Activated gamma-delta T cell (primary cell): ENCODE results near the gene MAPKAP1.

Experiments
- DNase-seq: peaks from one replicate; lab custom pipeline; 2025; lab: John Stamatoyannopoulos, UW

Gene MAPKAP1

DNA sequence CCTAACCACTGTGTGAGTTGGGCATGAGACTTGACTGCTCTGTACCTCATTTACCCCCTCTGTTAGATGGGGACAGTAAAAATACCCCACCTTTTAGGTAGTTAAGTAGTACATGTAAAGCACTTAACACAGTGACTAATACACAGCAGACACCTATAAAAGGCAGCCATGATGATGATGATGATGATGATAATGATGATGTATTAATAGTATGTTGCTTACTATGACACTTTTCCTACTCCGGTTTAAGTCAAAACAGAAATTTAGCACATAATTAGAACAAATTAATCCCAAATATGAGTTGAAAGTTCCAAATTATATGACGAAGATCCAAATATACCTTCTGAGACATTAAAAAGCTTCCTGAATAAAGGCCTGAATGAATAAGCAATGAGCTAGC is 223.3 kb downstream of the MAPKAP1 start:
- DNase-seq: no peak

DNA sequence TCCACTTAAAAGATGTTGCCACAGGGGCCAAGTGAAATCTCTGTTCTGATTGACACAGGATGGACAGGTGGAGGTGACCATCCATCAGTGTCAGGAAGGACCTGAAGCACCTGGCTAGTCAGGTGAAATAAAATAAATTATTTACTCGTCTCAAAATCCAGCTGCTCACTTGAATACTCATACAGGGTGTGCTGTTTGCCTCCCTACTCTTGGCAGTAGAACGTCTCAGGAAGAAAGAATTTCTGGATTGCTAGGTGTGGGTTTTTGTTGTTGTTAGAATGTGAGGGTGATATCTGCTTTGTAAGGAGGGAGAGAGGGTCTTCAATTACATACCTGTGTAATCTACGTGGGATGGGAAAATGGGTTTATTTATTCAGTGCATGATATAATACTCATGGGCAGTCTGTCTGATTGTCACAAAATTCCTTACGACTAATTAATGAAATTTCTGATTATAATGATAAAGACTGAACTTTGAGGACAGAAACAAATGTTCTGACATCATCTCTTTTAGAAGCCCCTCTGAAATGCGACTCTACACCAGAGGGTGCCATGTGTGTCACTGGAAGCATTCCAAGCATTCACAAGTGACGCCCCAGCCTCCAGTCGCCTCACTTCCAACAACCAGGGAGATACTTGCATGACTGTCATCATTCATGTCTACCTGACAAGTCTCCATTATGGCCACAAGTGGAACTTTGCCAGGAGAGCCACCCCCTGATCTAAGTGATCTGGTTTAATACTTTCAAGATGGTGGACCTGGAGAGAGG is 227.0 kb downstream of the MAPKAP1 start:
- no peak for DNase-seq

DNA sequence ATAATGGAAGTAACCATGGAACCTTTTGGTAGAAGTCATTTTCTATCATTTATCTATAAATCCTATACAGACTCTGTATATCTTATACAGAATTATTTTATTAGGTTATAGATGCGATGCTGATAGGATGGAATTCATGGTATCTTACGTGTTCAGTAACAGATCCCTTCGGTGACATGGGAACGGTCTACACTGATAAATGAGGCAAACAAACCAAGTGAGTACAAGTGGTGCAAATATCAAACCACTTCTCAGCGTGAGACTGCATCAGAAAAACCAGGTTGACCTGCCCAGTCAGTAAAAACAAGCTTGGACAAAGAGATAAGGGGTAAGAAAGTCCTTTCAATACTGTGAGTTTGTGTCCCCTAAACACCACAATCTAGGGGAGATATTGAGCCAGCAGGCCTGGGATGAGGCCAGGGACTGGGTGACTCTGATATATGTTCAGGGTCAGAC is 229.9 kb downstream of the MAPKAP1 start:
- no peak for DNase-seq

DNA sequence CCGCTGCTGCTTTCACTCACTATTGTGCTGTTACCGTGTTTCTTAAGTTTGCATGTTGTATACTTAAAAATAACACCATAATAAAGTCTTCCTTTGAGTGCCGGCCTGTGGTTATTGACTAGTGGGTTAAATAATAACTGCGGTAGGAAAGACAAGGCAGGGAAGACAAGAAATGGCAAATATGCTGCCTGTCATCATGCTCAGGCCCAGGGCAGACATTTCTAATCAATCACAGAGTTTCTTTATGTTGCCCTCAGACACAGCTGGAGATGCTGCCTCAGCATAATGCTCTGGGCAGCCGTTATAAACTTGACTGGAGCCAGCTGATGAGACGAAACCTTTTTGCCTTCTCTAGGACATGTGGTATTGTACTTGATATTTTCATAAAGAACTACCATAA is 230.4 kb downstream of the MAPKAP1 start:
- DNase-seq: no peak

DNA sequence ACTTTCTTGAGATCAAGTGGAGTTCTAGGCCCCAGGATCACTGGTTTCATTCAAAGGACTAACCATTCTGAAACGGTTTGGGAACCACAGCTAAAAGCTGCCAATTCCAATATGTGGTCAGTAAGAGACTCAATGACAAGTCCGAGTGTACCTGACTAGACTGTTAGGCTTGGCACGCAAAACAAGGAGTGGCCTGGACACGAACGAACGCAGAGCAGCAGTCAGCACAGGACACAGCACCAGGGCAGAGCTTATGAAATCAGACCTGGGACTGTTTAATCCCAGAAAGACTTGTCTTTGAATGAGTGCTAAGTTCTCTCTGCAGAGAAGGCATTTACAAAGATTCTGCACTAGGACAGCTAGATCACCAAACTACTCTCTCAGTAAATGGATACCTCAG is 231.6 kb downstream of the MAPKAP1 start:
- DNase-seq: no peak

DNA sequence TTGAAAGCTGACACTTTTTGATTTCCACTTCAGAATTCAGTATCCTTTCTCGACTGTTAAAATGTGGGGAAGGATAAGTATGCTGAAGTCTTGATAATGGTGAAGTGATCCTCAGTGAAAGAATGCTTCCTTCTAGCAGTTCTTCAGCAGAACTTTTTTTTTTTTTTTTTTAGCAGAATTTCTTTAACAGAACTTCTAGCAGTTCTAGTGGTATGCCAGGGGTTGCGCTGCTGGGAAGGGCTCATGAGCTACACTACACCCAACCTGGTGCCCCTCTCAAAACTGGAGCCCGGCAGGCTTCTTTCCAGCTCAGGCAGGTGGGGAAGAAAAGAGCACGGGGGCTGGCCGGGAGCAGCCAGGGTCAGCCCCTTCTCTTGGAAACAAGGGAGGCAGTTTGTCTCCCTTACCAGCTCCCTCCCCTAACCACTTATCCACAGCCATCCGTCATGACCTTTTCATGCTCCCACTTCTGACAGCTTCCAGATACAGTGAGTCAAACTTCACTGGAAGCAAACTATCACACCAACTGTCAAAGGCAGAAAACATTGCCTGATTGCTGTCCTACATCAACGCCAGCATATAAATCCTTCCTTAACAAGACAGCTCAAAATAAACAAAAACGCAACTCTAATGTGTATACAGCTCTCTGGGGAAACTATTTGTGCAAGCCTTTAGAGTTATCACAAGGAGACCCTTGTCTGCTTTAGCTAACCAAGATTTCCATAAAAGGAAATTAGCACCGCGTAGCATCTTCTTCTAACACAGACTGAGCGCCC is 233.9 kb downstream of the MAPKAP1 start:
- DNase-seq: no peak

DNA sequence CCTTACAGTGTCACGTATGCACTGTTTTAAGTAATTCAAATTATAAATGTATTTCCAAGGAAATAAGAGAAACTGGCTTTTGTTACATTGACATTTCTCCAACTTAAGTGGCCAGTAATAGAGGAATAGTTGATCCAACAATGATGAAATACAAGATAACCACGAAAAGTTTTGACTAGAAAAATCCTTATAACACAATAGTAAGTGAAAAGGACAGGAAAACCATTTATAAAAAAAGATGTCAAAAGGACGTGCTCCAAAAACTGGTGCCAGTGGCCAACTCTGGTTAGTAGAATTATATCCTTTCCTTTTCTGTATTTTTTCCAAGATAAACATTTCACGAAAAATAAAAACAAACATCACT is 234.5 kb downstream of the MAPKAP1 start:
- DNase-seq: no peak

DNA sequence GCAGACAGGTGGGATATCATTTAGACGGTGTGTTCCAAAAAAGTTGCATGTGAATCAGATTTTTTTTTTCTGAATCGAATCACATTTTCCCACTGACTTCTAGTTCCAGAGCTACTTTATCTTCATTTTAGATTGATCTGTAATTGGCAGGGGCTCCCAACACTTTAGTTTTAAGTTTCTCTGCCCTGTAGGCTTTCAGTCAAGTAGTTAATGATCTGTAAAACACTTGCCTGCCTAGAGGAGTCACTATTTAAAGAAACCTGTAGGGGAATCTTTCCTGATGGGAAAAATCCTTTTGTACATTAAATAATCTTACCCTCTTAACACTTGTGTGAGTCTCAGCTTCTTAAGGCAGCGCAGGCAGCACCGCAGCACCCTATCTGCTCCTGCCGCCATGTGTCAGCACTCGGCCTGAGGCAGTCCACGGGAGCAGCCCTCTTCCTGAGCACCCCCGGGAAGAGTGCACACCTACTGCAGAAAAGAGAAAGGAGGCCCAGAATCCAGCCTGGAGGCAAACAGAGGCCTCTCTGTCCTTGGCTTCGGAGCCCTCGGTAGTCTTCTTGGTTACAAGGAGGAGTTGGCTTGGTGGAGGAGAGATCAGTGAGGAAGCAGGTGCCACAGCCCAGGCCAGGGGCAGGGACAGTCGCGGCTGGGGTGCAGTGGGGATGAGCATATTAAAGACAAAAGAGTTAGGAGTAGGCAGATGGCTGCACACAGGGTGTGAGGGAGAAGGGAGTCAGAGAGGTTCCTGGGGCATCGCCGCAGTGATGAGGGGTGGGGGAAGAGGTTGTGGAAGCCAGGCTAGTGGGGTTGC is 236.0 kb downstream of the MAPKAP1 start:
- no peak for DNase-seq

DNA sequence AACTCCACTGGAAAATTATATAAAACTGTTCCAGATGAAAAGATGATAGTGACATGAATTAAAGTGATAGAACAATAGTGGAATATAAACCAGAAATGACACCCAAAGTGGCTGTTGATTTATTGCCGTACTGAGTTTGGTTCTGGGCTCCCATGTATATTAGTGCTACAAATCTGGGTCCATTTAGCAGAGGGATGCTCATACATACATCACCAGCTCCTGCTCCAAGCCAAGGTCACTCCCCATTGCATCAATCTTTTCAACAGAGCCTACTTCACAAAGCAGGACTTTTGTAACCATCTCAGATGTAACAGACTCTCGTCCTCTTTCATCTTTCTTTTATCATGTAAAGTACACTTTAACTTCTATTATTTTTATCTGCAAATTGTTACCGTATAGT is 236.8 kb downstream of the MAPKAP1 start:
- DNase-seq: no peak

DNA sequence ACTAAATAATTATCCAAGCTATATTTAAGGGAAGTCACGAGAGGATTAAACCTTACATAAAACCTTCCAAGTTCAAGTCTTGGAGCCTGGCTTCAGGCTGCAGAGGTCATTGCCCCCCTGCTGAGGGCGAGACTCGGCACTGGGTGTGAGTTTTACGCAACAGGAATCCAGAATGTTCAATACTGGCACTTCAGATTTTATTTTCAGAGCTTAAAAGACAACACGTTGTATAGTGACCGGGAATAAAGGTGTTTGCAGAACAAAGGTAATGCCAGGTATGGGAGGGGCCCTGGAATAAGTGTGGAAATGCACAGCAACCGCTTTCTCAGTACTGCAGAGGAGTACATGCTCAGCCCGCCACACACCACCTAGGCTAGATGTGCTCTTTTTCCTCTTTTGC is 238.4 kb downstream of the MAPKAP1 start:
- DNase-seq: no peak

DNA sequence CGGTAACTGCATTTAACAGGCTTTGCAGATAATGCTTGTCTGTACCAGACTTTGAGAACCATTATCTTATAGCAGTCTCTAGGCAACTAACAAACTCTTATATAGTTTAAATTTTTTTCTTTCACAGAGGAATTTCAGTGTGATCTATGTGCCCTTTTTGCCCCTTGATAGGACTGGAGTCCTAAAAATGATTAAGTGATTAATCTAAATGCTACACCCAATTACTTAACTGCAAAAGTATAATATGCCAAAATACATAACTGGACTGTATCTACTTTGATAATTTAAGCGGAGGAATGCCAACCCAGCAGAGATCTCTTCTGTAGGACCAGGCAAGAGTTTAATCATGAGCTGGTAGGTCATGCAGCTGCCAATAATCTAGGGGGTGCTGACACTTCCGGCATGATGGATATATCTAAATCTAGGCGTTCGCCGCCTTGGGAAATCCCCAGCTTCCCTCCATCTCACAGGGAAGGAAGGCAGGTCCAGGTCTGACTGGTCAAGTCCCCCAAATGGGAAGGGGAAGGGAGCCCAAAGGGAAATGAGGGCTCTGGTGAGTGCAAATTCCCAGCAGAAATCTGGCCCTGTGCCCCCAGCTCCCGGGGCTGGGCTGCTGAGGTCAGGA is 239.8 kb downstream of the MAPKAP1 start:
- DNase-seq: no peak

DNA sequence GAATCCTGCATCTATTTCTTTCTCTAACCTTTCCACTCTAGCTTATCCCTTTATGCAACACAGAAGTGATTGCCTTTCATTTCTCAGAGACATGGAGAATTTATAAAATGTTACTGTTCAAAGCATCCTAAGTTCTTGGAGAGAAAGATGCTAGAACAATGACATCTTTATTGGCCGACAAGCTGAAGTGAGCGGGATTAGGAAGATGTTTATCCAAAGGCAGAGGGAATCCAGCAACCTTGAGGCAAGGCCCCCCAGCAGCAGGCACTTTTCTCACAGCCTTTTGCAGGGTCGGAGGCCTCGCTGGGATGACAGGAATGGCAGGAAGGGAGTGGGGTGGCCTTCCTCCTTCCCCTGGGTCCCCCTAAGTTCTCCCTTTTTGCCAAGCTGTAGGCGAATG is 240.6 kb downstream of the MAPKAP1 start:
- no peak for DNase-seq

DNA sequence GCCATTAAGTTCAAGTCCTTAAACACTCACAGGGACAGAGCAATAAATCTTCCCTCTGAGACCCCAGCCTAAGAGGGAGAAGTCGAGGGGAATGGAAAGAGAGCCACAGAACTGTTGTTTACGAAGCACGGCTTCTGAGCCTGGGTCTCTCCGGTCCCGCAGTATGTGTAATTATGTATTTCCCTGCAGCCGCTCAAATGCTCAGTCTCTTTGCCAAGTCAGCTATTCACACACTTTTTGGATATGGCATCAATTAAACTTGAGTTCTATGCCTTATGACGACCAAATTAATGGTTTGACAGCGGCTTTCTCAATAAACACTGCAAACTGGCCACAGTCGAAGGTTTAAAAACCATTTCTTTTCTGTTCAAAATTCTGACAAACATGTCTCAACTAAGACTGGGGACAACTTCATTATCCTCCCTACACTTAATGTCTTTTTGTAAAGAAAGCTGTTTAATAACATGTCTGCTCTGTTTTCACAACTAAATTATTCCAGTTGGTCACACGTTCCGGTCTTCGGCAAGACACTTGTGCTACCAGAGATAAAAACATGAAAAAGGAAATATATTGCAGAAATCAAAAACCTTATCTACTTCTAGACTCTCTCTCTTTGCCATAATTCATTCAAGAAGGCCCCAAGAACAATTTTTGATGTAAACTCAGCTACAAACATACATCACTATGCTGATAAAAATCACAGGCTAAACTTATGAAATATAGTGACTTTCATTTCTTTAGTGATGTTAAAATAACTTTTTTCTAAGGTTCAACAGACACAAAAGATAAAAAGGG is 242.2 kb downstream of the MAPKAP1 start:
- no peak for DNase-seq

DNA sequence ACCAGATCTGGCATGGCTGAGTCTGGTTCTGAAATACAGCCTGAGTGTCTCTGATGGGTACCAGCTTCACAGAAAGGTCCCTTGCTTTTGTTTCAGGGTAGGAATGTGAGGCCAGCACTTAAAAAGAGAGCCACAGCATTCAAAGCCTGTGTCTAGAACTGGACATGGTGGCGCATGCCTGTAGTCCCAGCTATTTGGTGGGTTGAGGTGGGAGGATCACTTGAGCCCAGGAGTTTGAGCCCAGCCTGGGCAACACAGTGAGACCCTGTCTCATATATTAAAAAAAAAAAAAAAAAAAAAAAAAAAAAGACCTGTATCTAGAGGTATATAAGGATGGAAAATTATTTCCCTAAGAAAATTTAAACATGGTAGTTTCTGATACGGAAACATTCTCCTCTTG is 243.1 kb downstream of the MAPKAP1 start:
- DNase-seq: no peak

DNA sequence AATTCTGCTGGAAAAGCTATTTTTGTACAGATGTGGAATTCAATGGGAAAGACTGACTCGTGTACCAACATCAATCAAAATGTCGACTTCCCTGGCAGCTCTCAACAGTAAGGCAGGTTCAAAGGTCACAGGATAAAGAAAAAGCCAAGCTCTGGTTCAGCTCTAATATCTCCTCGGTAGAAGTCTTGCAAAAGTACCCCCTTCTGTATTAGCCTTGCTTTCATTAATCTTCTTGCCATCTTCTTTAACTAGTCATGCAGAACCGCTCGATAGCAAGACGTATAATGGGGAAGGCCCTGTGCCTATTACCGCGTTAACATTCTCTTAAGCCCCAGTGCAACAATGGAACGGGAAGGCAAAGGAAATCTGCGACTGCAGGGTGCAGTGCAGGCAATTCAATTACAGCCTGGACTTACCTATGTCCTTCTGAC is 244.1 kb downstream of the MAPKAP1 start:
- DNase-seq: no peak

DNA sequence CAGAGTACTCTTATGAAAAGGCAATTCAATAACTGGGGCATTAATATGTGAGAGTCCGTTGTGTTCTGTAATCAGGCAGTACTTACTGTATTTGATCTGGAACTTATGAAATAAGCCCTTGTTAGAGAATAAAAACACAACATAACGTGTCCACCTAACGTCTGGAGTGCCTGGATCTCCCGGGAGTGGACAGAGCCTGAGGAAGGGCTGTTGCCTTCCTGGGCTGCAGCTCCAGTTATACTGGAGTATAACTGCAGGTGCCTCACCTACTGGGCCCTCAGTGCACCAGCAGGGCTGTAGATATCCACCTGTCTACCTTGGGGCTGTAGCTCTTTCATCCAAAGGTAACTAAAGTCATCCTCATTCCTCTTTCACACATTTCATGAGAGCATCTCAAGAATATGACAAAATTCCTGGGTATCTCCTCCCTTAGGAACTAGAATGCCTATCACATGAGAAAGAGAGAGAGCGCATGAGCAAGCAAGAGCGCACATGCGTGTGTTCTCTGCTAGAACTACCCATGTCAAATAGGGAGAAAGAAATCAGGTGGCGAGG is 245.3 kb downstream of the MAPKAP1 start:
- no peak for DNase-seq

DNA sequence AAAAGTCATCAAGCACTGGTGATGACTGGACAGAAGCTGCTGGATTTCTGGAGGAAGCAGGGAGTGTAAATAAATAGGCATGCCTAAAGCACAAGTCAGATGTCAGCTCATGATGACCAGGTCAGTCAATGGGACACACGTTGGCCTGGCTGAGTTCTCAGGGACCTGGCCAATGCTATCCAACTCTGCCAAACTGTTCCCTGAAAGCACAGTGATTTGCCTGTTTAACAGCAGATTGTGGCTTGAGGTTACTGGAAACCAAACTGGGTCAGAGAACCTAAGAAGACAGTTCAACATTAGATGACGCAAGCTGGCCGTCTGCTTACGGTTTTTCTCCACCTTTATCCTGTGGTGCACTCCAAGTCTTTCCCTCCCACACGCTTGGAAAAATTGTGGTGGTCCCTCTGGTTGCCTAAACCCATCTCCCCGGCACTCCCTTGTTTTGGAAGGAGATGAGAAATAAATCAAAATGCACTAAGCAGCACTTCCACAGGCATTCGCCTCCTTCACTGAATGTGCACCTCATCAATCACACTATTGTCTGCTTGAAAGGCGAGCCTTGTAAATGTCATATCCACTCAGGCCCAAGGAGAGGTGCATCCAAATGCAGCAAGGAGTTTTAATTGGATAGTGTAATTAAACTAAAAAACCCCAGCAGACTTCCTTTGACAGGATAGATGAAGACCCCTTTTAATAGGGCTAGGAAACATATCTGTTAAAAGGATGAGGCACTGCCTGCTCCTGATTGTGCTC is 245.9 kb downstream of the MAPKAP1 start:
- DNase-seq: no peak

DNA sequence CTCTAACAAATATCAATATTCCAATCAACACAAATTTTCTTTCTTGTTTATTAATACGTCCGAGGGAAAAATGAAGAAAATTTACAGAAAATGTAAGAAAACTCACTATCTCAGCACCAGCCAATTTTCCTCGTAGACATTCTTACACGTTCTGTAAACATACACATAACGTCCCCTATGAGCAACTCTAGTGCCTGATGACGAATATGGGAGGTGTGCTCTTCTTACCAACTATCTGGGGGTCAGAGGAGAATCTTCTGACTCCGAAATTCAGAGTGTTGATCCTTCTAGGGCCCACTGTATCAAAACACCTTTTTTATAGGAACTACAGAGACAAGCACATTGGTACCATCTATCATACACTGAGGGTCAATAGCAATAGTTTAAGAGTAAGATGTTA is 246.7 kb downstream of the MAPKAP1 start:
- no peak for DNase-seq

DNA sequence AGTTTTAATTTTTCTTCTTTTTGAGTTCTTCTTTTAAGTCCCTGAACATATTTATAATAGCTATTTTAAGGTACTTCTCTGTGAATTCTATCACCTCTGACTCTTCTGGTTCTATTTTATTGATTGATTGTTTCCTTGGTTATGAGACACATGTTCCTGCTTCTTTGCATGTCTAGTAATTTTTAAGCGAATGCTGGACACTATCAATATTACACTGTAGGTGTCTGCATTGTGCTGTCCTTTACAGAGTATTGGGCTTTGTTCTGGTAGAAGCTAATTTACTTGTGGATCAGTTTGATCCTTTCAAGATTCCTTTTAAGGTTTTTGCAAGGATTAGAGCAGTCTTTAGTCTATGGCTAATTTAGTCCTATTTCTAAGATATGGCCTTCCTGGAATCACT is 249.7 kb downstream of the MAPKAP1 start:
- no peak for DNase-seq

DNA sequence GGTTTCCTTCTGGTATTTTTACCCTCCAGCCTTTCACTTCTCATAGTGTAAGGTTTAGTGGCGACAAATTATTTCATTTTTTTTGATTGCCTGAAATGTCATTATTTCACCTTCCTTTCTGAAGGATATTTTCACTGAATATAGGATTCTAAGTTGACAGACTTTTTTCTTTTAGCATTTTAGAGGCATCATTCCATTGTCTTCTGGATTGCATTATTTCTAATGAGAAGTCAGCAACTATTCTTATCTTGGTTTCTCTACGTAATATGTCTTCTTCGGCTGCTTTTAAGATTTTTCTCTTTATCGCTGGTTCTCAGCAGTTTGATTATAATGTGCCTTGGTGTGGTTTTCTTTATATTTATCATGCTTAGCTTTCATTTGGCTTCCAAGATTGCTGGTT is 251.1 kb downstream of the MAPKAP1 start:
- no peak for DNase-seq
